WTC11 (cell line): ENCODE results near the gene SLC44A3.

Experiments
- ELF4 ChIP-seq: sonication (generic); formaldehyde crosslinking; IDR thresholded peaks from 2 replicates; pipeline ENCODE4 v1.8.1; 2022; ENCODE audit warnings: low read depth, mild to moderate bottlenecking, moderate library complexity, missing genetic modification reagents
- ESRRA ChIP-seq: sonication (generic); formaldehyde crosslinking; IDR thresholded peaks from 2 replicates; pipeline ENCODE4 v1.8.1; 2022; ENCODE audit warnings: mild to moderate bottlenecking, missing genetic modification reagents, borderline replicate concordance
- SP1 ChIP-seq: sonication (generic); formaldehyde crosslinking; conservative IDR thresholded peaks from 2 replicates; pipeline ENCODE4 v1.8.1; 2022; ENCODE audit warnings: missing genetic modification reagents
- ZNF121 ChIP-seq: sonication (generic); formaldehyde crosslinking; IDR thresholded peaks from 2 replicates; pipeline ENCODE4 v1.8.0; 2023; ENCODE audit warnings: missing genetic modification reagents
- TF ChIP-seq, protein P1 (sequence below): sonication (generic); formaldehyde crosslinking; IDR thresholded peaks from 2 replicates; pipeline ENCODE4 v1.8.0; 2022; ENCODE audit warnings: mild to moderate bottlenecking, missing genetic modification reagents
- TF ChIP-seq, protein P2 (sequence below): fragments of 200-600 bp; IDR thresholded peaks from 2 replicates; pipeline ENCODE4 v1.8.0; 2022; ENCODE audit warnings: antibody characterized with exemption

DNA sequence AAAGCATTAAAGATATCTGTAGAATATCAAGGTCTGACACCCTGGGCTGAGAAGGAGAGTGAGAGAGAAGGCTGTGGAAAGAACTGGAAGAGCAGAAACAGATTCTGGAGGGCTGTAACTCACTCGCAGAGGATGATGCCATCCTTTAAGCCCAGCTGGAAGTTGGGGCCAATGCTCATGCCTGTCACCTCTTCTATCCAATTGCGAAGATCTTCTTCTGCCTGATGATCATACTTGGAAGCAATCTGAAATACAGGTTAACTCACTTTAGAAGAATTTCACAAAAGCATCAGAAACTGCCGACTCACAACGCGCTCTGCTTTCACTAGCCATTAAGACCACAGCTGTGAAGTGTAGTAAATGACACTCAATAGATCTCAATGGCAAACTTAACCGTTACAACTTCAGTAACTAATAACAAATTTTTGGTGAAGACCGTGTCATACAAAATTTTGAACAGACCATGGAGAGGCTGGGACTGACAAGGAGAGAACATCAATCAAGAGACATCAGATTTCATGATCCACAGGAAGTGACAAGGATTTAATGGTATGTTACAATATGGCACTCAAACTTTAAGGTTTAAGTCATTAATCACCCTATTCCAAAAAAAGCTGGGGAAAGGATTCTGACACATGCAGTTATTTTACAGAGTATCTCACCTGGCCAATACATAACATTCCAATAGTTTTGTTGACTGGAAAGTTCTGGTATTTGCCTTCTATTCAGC lies 83.3 kb downstream of the SLC44A3 start:
- TF ChIP-seq, protein P1, sequence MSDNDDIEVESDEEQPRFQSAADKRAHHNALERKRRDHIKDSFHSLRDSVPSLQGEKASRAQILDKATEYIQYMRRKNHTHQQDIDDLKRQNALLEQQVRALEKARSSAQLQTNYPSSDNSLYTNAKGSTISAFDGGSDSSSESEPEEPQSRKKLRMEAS (CRISPR knock-in tag) = no peak
- TF ChIP-seq ZNF121 (no peak), ESRRA (no peak), SP1 (no peak), ELF4 (CRISPR knock-in tag) (no peak)
- TF ChIP-seq, protein P2, sequence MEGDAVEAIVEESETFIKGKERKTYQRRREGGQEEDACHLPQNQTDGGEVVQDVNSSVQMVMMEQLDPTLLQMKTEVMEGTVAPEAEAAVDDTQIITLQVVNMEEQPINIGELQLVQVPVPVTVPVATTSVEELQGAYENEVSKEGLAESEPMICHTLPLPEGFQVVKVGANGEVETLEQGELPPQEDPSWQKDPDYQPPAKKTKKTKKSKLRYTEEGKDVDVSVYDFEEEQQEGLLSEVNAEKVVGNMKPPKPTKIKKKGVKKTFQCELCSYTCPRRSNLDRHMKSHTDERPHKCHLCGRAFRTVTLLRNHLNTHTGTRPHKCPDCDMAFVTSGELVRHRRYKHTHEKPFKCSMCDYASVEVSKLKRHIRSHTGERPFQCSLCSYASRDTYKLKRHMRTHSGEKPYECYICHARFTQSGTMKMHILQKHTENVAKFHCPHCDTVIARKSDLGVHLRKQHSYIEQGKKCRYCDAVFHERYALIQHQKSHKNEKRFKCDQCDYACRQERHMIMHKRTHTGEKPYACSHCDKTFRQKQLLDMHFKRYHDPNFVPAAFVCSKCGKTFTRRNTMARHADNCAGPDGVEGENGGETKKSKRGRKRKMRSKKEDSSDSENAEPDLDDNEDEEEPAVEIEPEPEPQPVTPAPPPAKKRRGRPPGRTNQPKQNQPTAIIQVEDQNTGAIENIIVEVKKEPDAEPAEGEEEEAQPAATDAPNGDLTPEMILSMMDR = no peak
